Adrenal gland (tissue), 12 donors: ENCODE data around the gene TAPT1. TPM values are rescaled to one million over a fixed set of nuclear protein-coding genes. Genes with fewer than 3 reads are reported as not detected.

Experiments
- DNase-seq, 7 donors: peaks; one replicate each; pipeline ENCODE4 v3.0.0-alpha.2; 2019 to 2020
- H3K27ac ChIP-seq, 5 donors: fragments of 200-600 bp; sonication (generic) in 4 of 5; 1 replicate in 3 of 5; 2 replicates in 2 of 5; pipeline versions ENCODE4 v1.5.1 to v1.8.0; 2016 to 2020; ENCODE audit warnings: mild to moderate bottlenecking in 1 of 5
- H3K27me3 ChIP-seq: fragments of 200-600 bp; 2 replicates; pipeline ENCODE4 v1.8.0; 2021
- H3K36me3 ChIP-seq, 2 donors: fragments of 200-600 bp; replicated peaks in 1 of 2; 1 replicate in 1 of 2; 2 replicates in 1 of 2; pipeline versions ENCODE4 v1.5.1 to v1.8.0; 2018 to 2022
- H3K4me1 ChIP-seq, 2 donors: fragments of 200-600 bp; replicated peaks in 1 of 2; 1 replicate in 1 of 2; 2 replicates in 1 of 2; pipeline versions ENCODE4 v1.5.1 to v1.8.0; 2018 to 2021
- H3K4me3 ChIP-seq, 4 donors: fragments of 200-600 bp; sonication (generic) in 3 of 4; one replicate each; pipeline ENCODE4 v1.5.1; 2016 to 2018
- H3K9me3 ChIP-seq, 3 donors: fragments of 200-600 bp; sonication (generic) in 1 of 3; replicated peaks in 1 of 3; 1 replicate in 2 of 3; 2 replicates in 1 of 3; pipeline versions ENCODE4 v1.5.1 to v1.8.0; 2016 to 2021
- POLR2A ChIP-seq, 2 donors: fragments of 450-650 bp; IDR thresholded peaks; one replicate each; pipeline ENCODE4 v1.6.1; 2017; ENCODE audit warnings: antibody characterized with exemption in 2 of 2, mild to moderate bottlenecking in 2 of 2, moderate library complexity in 1 of 2
- WGBS, 4 donors: extraction: QIAGEN DNeasy Blood & Tissue Kit in 2 of 4; methylation state at CpG; one replicate each; pipeline versions ENCODE4 v1.1.5 to v1.1.7; 2013 to 2017; 5-methylcytosine and 5-hydroxymethylcytosine counted together
- intact Hi-C, 2 donors: fragments of 100-400 bp; cut with DNase I; formaldehyde crosslinking; loops; one replicate each; pipeline versions ENCODE4 v1.14.1 to v1.15.0; 2022 to 2023
- polyA plus RNA-seq, 3 donors: library from polyadenylated mRNA; stranded (reverse); fragments of 200-250 nt in 2 of 3; fragments of 350-450 nt in 1 of 3; fragmentation: Illumina TruSeq in 1 of 3; extraction: RNeasy Lipid Tissue Mini Kit (QIAGEN cat#74804) in 1 of 3; gene quantifications; one replicate each; pipeline ENCODE4 v1.2.3, GENCODE V29; 2013 to 2014
- total RNA-seq, 9 donors: library from RNA; depleted of rRNA in 4 of 9; stranded (reverse); fragments of >200 nt in 4 of 9; fragments of 120-200 nt in 1 of 9; fragmentation: NEBNext Ultra II Directional in 1 of 9; extraction: Animal tissue kit (Norgen Biotek cat#: 25700) in 1 of 9; gene quantifications; one replicate each; pipeline versions ENCODE4 v1.1.0 to v1.2.4, GENCODE V29; 2013 to 2023
- TF ChIP-seq, protein P1 (sequence below), 6 experiments: fragments of 450-650 bp in 4 of 6; fragments of 200-600 bp in 2 of 6; sonication (generic) in 1 of 6; IDR thresholded peaks; 1 replicate in 5 of 6; 2 replicates in 1 of 6; pipeline versions ENCODE4 v1.5.1 to v1.8.0; 2016 to 2021; ENCODE audit warnings: antibody characterized with exemption in 6 of 6, mild to moderate bottlenecking in 2 of 6, moderate library complexity in 1 of 6
- donor health status: healthy with polysubstance abuse.
- donor health status: Bipolar disorder and iron deficiency.
- donor health status: DM: yes; HTN: yes; CAD: no.
- donor health status: DM: no; HTN: no; CAD: no.
- donor health status: DM: no; HTN: no; CAD: no.
- donor health status: DM: yes; HTN: yes; CAD: no.

The TAPT1 gene
- total and polyA plus RNA-seq, 12 donors = 33.2 to 119 (median 51.0) TPM

DNA sequence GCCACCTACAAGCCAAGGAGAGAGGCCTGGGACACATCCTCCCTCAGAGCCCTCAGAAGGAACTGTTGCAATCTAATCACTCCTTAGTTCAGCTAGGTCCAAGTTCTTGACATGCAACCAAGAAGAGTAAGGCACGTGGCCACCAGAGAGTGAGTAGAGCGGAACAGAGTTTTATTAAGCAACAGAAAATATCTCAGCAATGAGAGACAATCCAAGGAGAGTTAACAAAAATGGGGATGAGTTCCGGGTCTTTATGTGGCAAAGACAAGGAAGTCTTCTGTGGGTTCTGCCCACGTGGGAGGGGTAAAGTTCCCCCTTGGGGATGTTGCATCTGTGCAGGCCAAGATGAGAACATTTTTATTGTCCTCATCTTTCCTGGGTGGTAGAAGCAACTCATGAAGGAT, 104.0 kb downstream of the TAPT1 start:
- Histone ChIP-seq H3K27me3 (no peaks in the 10 kb centered on the region), H3K4me3 (no peak overlapping the region), H3K36me3 (no peaks in the 10 kb centered on the region), H3K9me3 (no peaks in the 10 kb centered on the region), H3K4me1 (no peaks in the 10 kb centered on the region), H3K27ac (no peak overlapping the region)
- intact Hi-C loops = no loop called here
- DNase-seq = no peak
- TF ChIP-seq, protein P1, sequence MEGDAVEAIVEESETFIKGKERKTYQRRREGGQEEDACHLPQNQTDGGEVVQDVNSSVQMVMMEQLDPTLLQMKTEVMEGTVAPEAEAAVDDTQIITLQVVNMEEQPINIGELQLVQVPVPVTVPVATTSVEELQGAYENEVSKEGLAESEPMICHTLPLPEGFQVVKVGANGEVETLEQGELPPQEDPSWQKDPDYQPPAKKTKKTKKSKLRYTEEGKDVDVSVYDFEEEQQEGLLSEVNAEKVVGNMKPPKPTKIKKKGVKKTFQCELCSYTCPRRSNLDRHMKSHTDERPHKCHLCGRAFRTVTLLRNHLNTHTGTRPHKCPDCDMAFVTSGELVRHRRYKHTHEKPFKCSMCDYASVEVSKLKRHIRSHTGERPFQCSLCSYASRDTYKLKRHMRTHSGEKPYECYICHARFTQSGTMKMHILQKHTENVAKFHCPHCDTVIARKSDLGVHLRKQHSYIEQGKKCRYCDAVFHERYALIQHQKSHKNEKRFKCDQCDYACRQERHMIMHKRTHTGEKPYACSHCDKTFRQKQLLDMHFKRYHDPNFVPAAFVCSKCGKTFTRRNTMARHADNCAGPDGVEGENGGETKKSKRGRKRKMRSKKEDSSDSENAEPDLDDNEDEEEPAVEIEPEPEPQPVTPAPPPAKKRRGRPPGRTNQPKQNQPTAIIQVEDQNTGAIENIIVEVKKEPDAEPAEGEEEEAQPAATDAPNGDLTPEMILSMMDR (IDR thresholded peaks at IDR 0.05) = no peak
- no peak for TF ChIP-seq POLR2A (IDR thresholded peaks at IDR 0.05)
- WGBS, 4 donors = 74 to 90% (median 81%) methylated on average over 4 of the region's 4 CpGs

DNA sequence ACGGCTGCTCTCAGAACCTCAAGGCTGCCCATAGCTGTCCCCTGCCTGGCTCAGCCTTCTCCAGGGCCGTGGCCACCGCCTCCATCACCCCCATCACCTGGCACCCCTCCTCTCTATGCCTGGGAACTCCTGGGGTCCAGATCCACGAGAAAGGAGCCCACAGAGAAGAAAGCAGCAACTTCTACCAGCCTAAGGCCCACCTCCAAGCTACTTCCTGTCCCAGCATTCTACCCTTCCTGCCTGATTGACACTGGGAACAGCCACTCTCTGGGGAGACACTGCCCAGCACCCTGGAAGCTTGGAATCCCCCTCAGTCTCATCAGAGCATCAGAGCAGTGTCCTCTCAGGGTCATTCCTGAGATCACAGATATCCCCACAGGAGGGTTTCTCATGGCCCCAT, 105.6 kb downstream of the TAPT1 start:
- no peaks in the 10 kb centered on the region for H3K9me3 ChIP-seq
- no peak overlapping the region for H3K4me3 ChIP-seq
- 71 to 100% (median 84%) methylated on average over 1 to 4 of the region's 4 CpGs for WGBS, 4 donors
- H3K4me1 ChIP-seq = no peaks in the 10 kb centered on the region
- no peaks in the 10 kb centered on the region for H3K36me3 ChIP-seq
- H3K27ac ChIP-seq = no peak overlapping the region
- no peak for TF ChIP-seq POLR2A (IDR thresholded peaks at IDR 0.05)
- TF ChIP-seq, protein P1 (IDR thresholded peaks at IDR 0.05) = no peak
- H3K27me3 ChIP-seq = no peaks in the 10 kb centered on the region
- DNase-seq = no peak
- intact Hi-C loops = no loop called here

DNA sequence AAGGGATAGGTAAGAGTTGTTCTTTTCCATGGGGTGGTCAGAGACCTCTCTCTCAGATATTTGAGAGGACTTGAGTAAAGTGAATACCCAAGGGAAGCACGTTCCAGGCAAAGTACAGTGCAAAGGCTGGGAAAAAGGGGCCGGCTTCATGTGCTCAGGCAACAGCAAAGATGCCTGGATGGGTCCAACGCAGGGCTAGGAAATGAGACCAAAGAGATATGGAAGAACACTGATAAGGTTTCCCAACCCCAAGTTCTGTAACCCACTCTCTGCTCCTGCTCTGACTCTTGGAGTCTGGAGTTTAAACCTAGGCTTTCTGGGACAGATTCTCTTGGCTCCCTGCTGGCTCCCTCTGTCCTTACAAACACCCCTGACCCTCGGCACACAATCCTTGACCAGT, 106.3 kb downstream of the TAPT1 start:
- Histone ChIP-seq H3K9me3 (no peaks in the 10 kb centered on the region), H3K36me3 (no peaks in the 10 kb centered on the region), H3K4me1 (no peaks in the 10 kb centered on the region), H3K4me3 (no peak overlapping the region), H3K27me3 (no peaks in the 10 kb centered on the region), H3K27ac (no peak overlapping the region)
- WGBS, 4 donors = 72 to 92% (median 87%) methylated on average over 4 of the region's 4 CpGs
- intact Hi-C loops = no loop called here
- TF ChIP-seq POLR2A (IDR thresholded peaks at IDR 0.05) = no peak
- TF ChIP-seq, protein P1 (IDR thresholded peaks at IDR 0.05) = no peak
- no peak for DNase-seq

DNA sequence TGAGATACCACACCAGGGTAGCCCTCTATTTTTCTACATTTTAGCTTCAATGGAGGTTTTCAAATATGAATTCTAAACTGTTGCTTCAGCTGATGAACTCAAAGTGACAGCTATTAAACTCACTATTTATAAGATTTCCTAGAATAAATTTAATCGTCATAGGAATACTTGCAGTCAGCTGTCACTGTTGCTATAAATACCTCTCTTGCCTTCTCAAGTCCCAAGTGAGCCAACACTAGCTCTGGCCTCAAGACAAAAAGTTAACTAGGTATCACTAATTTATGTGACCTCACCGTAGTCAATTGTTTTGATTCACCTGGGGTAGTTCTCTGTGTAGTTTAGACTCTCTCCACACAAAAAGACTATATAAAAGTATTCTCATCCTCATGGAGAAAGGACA, 108.2 kb downstream of the TAPT1 start:
- no peaks in the 10 kb centered on the region for H3K27me3 ChIP-seq
- 54 to 73% (median 67%) methylated on average over 2 of the region's 2 CpGs for WGBS, 4 donors
- DNase-seq = no peak
- H3K9me3 ChIP-seq = no peaks in the 10 kb centered on the region
- no peak overlapping the region for H3K4me3 ChIP-seq
- TF ChIP-seq, protein P1 (IDR thresholded peaks at IDR 0.05) = no peak
- TF ChIP-seq POLR2A (IDR thresholded peaks at IDR 0.05) = no peak
- intact Hi-C loops = no loop called here
- H3K27ac ChIP-seq = no peak overlapping the region
- no peaks in the 10 kb centered on the region for H3K36me3 ChIP-seq
- H3K4me1 ChIP-seq = no peaks in the 10 kb centered on the region
